HG02973 (cell line): ENCODE data around the gene VAMP1.
"Not testable (repeated sequence)": the region's sequence is repeated elsewhere in the genome, so short reads cannot be mapped to it uniquely, and the experiment has no call there.

Experiments
- ATAC-seq: cut with Tn5 transposase; IDR thresholded peaks from one replicate; pipeline ENCODE4 v1.9.1; 2021; ENCODE audit warnings: moderate library complexity; ENCODE audit not compliant: unreplicated experiment

Gene VAMP1

DNA sequence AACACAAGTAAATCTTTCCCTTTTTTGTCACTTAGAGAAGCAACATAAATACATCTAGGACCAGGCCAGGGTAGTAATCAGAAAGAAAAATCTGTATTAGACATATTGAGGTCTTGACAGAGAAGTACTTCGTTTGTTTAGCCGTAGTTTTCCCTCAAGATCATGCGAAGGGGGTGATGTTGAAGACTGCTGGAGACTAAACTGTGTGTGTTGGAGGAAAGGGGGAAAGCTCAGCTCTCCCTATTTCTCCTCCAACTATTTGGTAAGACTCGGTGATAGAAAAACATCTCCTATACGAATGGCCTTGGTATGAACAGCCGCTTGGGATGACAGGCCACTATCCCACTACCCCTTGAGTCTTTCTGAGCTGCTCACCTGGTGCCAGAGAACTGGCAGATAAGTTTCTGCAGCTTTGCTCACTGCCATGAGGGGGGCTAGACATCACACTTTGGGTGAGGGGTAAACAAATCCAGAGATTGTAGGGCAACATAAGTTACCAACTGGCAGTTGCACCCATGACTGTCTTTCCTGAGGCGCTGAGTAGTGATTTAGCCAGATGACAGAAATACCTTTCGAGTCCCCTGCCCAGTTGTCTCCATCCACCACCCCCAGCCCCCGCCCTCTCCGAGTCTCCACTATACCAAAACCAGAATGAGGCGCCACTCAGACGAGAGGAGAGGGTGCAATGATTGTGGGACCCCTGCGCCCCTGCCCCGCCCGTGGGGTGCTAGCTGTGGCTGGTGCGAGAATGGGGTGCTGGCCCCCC lies 685 bp downstream of the VAMP1 start:
- no peak for ATAC-seq

DNA sequence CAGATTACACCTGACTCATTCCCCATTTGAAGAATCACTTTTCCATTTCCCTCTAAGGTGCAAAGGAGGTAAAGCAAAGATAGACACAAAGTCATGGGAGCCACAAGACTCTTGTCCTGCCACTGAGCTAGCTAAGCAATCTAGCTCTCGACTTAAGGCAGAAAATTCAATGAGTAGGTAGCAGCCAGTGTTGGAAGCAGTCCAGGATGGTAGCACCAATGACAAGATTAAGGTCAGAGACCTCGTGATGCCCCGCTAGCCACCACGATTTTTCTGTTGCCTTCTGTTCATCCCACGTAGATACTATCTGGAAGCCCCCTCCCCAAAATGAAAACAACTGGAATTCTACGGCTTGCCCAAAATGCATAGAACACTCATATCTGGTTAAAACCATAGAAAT lies 1.4 kb downstream of the VAMP1 start:
- no peak for ATAC-seq

DNA sequence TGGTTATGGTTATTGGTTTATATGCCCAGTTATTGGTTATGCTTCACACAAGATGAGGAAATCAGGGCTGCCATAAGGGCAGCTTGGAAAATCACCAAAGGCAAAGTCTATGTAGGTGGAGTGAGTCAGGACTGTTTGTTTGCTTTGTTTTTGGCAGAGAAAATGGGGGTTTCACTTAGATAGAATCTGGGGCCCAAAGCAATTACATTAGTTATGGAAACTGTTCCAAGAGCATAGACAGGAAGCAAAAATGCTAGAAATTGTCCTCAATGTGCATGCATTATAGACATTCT lies 2.2 kb downstream of the VAMP1 start:
- ATAC-seq: no peak

DNA sequence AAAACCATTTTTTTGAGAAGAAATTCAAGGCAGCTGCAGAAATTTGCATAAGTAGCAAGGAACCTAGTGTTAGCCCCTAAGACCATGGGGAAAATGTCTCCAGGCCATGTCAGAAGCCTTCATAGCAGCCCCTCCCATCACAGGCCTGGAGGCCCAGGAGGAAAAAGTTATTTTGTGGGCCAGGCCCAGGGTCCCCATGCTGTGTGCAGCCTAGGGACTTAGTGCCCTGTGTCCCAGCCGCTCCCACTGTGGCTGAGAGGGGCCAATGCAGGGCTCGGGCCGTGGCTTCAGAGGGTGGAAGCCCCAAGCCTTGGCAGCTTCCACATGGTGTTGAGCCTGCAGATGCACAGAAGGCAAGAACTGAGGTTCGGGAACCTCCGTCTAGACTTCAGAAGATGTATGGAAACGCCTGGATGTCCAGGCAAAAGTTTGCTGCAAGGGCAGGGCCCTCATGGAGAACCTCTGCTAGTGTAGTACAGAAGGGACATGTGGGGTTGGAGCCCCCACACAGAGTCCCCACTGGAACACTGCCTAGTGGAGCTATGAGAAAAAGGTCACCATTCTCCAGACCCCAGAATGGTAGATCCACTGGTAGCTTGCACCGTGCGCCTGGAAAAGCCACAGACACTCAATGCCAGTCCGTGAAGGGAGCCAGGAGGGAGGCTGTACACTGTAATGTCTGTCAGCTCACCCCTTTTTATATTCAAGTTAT lies 2.8 kb downstream of the VAMP1 start:
- ATAC-seq: not testable (repeated sequence)

DNA sequence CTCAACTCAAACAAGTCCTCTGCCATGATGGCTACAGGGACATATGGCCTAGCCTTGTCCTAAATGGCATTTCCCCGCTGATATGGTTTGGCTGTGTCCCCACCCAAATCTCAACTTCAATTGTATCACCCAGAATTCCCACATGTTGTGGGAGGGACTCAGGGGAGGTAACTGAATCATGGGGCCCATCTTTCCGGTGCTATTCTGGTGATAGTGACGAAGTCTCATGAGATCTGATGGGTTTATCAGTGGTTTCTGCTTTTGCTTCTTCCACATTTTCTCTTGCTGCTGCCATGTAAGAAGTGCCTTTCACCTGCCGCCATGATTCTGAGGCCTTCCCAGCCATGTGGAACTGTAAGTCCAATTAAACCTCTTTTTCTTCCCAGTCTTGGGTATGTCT lies 3.7 kb downstream of the VAMP1 start:
- not testable (repeated sequence) for ATAC-seq

DNA sequence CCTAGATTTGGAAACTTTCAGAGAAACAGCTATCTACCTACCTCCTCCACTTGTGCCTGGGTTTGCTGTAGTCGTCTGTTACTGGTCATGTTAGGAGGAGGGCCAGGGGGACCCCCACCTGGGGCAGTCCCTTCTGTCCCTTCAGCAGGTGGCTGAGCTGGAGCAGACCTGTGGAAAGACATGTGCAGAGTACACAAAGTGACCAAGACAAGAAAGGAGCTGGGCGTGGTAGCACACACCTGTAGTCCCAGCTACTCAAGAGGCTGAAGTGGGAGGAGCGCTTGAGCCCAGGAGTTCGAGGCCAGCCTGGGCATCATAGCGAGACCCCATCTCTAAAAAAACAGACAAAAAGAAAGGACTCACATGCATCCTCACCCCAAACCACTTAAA lies 4.3 kb downstream of the VAMP1 start:
- no peak for ATAC-seq

DNA sequence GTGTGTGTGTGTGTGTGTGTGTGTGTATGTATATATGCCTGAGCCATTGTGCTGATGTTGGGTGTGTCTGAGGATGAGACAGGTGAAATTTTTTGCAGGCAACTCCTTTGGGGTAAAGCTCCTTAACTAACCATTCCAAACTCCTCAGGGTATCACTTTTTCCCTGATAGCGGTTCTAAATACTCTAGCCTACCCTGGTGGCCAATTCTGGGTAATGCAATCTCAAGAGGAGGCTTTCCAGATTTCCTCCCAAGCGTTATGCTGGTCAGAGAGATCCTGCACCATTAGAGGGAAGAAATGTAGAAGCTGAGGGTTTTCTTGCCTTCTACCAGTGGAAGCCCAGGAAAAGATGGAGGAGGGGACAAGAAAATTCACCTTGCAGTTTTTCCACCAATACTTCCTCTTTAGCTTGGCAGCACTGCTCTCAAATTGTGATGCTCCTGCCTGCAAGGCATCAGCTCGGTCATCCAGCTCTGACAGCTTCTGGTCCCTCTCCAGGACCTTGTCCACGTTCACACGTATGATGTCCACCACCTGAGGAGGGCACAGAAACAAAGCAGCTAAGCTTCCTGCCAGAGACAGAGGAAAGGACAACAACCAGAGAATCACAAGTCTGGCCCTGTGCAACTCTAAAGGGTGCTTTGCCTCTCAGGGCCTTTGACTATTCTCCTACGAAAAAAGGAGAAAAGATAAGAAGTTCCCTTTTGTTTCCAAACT lies 4.9 kb downstream of the VAMP1 start:
- no peak for ATAC-seq

DNA sequence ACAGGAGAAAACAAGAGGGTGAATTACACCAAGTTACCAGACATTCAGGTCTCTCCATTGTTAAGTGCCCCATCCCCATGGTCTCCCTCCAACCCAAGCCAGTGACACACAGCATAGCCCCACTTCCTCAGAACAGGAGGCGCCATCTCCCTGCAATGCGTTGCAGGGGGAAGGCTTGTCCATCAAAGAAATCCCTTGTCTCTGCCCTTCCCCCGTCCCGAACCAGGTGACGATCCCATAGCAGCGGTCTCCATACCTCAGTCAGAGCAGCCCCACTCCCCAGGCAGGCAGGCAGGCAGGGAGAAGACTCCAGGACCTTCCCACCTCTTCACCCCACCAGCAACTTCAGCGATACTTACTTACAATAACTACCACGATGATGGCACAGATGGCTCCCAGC lies 5.9 kb downstream of the VAMP1 start:
- no peak for ATAC-seq

DNA sequence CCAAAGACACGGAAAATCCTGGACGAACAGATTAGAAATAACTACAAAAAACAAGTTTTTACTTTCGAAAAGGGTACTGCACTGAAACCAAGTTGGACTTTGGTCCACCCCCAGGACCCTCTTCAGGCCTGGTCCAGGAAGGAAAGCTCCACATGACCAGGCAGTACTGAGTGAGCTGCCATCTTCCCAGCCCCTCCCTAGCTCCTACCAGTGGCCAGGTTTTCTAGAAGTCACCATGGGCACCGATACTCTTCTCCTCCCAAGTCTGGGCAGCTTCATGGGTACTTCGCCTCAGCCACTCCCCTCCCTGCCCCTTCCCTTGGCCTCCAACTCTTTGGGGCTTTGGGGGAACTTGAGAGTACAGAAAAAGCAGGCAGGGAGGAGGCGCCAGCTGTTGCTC lies 6.6 kb downstream of the VAMP1 start:
- no peak for ATAC-seq

DNA sequence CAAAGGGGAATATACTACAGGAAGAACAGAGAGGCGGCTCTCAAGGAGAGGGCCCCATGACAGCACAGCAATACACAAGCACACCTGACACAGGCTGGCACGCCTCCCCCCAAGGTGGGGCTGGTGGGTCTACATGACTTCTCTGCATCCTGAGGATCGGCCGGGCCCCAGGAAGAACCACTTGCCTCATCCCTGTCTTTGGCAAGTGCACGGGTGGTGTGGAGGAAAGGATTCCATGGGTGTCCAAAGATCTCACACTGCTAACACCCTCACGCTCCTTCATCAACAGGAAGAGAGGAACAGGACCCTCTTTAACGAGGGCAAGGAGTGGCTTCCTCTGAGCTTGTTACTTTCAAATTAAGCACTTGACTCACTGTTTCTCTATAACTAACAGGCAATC lies 7.3 kb downstream of the VAMP1 start:
- no peak for ATAC-seq

DNA sequence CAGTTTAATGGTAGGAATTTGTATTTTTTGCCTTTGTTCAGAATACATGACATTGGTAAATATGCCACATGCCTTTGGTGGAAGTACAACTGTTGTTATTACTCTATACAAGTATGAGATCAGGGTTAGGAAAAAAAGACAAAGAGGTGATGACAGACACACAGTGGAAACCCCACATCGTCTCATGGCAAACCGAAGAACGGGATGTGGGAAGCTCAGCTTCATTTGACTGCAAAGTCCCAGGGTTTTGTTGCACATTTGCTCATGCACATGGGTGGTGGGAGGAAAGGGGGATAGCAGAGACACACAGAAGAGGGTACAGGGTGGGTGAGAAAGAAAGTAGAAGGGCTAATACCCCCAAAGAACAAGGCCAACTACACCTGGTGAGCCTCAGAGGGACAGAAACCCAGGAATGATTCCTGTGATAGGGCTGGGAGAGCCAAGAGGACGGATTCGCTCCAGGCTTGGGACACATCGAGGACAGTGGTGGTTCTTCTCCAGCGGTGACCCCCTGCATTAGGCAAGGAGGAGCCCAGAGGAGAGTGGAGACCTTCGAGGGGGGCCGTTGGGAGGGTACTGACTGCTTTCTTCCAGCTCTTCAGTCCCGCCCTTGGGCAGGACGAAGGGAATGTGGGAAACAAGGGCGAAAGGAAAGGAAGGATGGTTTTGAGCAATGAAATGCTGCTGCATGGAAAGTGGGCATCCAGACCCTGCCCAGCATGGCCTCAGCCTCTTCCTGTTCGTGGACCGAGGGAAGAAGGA lies 8.1 kb downstream of the VAMP1 start:
- peak; percentile 3 for ATAC-seq

DNA sequence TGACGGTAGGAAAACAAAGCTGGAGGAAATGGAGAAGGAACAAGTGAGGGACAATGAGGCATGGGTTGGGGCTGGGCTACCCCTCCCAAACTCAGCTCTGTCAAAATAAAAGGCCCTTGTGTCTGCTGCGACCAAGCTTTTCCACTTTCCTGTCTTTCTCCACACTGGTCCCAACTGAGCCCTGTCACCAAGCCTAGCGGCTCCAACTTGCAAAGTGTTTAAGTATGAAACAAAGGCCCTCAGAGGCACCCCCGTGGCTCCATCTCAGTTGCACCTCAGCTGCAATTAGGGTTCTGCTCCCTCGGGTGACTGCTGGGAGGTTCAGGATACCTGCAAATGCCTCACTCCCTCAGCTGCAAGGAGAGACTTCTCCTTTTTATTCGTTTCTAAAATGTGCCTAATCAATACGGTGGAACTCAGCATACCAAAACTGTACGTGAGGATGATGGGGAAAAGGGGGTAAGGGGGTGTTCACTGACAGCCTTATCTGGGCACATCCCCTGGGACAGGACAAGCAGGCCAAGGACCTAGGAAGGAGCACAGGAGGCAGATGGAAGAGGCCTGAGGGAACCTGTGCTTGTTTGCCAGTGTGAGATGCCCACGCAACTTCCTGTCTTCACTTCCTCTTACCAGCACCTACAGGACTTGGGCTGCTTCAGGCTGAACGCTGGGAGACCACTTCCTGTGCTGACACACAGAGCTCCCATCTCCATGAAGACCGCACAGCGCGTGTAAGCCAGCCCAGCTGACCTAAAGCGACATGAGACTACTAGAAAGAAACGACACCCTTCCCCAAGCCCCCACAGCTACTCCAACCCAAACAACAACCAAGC lies 8.9 kb downstream of the VAMP1 start:
- ATAC-seq: peak; percentile 75

DNA sequence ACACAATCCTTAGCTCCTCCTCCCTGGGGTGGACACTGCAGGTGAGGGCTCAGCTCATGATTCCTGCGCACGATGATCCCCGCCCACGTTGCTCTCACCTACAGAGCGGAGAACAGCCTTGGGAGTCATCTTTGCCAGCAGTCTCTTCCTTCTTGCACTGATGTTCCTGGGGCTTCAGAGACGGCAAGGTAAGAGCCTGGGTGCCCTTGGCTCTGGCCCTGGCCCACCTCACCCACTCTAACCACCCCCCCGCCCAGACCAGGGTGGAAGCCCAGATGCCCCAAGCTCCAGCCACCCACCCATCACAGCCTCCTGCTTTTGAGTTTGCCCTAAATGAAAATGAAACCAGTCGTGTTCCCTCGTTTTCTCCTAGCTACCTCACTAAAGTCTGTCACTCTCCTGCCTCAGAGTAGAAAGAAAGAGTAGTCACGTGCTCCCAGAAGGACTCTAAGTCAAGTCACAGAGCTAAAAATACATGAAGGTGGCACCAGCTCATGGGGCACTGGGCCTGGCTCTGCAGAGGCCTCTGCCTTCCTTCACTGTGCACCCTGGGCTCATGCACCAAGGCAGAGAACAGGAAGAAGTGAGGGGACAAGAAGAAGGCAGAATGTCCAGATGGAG lies 9.6 kb downstream of the VAMP1 start:
- no peak for ATAC-seq

DNA sequence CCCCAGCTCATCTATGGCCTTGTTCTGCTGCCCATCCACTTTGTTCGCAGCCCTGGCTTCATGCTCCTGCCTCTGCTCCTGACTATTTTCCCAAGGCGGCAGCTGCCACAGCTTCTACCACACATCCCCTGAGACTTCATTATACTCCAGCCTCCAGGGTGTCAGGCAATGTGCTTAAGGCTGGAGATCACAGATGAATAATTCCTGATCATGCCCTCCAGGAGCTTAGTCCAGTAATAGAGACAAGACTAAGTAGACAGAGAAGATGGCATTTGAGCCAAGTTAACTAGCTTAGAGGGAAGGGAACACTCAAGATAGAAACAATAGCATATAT lies 11.5 kb downstream of the VAMP1 start:
- no peak for ATAC-seq

DNA sequence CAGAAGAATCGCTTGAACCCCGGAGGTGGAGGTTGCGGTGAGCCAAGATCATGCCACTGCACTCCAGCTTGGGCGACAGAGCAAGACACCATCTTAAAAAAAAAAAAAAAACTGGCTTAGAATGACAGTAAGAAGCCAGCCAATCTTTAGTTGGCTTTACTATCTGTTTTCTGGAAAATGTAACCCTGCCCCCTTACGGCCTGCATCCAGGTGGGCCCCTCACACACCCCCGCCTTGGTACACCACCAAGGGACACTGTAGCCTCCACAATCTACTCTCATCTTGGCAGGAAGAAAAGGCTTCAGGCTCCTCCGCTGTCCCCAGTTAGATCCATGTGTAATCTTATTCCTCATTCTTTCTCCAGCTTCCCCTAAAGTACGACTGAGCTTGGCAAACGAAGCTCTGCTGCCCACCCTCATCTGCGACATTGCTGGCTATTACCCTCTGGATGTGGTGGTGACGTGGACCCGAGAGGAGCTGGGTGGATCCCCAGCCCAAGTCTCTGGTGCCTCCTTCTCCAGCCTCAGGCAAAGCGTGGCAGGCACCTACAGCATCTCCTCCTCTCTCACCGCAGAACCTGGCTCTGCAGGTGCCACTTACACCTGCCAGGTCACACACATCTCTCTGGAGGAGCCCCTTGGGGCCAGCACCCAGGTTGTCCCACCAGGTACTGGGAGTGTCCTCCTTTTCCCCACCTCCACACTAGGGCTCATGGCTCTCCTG lies 12.0 kb downstream of the VAMP1 start:
- no peak for ATAC-seq

DNA sequence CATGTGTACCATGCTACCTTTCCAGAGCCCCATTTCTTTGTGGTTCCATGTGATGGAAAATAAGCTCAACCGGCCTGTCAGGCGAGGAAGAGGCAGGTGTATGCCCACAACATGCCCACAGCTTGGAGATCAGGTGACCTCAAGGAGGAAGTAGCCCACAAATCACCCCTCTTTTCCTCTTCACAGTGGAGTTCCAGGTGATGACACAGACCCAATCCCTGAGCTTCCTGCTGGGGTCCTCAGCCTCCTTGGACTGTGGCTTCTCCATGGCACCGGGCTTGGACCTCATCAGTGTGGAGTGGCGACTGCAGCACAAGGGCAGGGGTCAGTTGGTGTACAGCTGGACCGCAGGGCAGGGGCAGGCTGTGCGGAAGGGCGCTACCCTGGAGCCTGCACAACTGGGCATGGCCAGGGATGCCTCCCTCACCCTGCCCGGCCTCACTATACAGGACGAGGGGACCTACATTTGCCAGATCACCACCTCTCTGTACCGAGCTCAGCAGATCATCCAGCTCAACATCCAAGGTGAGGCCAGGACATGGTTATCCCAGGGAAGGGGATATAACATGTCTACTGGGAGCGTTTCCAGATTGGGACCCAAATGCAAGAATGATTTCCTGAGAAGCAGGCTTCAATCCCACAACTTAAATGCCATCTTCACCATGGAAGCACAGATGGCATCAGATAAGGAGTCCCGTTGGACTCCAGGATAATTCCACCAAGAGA lies 13.1 kb downstream of the VAMP1 start:
- ATAC-seq: no peak

DNA sequence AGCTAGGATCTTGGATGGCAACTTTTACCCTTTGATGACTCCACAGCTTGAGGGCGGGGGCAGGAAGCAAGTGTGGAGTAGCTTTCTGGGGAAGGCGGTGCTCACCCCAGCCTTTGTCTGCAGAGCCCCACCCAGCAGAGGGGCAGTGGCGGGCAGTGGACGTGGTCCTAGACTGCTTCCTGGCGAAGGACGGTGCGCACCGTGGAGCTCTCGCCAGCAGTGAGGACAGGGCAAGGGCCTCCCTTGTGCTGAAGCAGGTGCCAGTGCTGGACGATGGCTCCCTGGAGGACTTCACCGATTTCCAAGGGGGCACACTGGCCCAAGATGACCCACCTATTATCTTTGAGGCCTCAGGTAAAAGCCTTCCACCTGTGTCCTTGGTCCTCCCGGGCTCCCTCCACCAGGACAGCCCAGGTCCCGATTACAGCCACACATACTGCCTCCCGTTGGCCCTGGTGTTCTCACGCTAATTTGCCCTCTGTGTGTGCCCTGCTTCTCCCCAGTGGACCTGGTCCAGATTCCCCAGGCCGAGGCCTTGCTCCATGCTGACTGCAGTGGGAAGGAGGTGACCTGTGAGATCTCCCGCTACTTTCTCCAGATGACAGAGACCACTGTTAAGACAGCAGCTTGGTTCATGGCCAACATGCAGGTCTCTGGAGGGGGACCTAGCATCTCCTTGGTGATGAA lies 17.4 kb downstream of the VAMP1 start:
- ATAC-seq: no peak

DNA sequence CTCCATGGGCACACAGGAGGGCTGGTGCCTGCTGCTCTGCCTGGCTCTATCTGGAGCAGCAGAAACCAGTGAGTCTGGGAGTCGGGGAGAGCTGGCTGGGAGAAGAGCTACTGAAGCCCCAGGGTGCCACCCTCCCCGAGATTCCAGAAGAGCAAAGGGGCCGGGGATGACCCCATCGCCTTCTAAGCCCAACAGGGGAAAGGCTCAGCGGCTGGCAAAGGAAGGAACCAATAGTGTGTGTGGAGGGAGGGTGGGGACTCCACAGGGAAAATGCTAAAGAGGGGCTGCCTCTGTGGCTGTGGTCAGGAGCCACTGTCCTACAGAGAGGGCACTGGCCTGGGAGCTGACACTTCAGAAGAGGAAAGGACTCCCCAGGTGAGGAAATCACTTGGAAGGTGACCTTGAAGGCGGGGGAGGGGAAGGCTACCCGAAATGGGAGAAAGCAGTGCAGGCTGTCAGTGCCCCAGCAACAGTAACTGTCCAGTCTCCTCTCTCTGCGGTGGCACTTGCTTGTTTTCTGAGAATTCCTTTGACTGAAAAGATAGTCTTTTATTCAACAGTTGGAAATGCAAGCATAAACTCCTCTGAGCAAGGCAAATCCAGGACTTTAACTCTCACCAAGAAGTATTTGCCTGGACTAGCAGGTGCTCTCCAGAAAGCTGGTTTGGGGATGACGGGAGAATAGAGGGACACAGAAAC lies 18.1 kb downstream of the VAMP1 start:
- peak; percentile 1 for ATAC-seq
